GM18505 (cell line): ENCODE data around the gene HMOX1.

Experiments
- ATAC-seq: cut with Tn5 transposase; IDR thresholded peaks from one replicate; pipeline ENCODE4 v1.9.1; 2021; ENCODE audit not compliant: unreplicated experiment
- POLR2A ChIP-seq: IDR thresholded peaks from 4 replicates; pipeline ENCODE4 v1.6.1; 2011; ENCODE audit warnings: borderline replicate concordance; ENCODE audit not compliant: insufficient read depth, insufficient read length; ENCODE audit errors: extremely low read depth

Gene HMOX1

GRCh38 chr22:35345808-35346505 is 34.9 kb upstream of the HMOX1 start:
- no peak for ATAC-seq
- TF ChIP-seq POLR2A: no peak

GRCh38 chr22:35346596-35347220 is 34.2 kb upstream of the HMOX1 start:
- no peak for TF ChIP-seq POLR2A
- no peak for ATAC-seq

- no peak for ATAC-seq
- no peak for TF ChIP-seq POLR2A
Observed at GRCh38 chr22:35347462-35347861, 33.4 kb upstream of the HMOX1 start.

GRCh38 chr22:35348026-35348590 is 32.8 kb upstream of the HMOX1 start:
- TF ChIP-seq POLR2A: no peak

GRCh38 chr22:35348703-35349102 is 32.2 kb upstream of the HMOX1 start:
- TF ChIP-seq POLR2A: no peak

More at GRCh38 chr22:35348026-35348590, 32.8 kb upstream of the HMOX1 start:
- no peak for ATAC-seq

GRCh38 chr22:35349368-35349703 is 31.6 kb upstream of the HMOX1 start:
- ATAC-seq: no peak
- TF ChIP-seq POLR2A: no peak

More at GRCh38 chr22:35348703-35349102, 32.2 kb upstream of the HMOX1 start:
- ATAC-seq: no peak

GRCh38 chr22:35349704-35350538 is 31.0 kb upstream of the HMOX1 start:
- no peak for ATAC-seq
- no peak for TF ChIP-seq POLR2A

- peak; percentile 37 for TF ChIP-seq POLR2A
- peak; percentile 49 for ATAC-seq
Observed at GRCh38 chr22:35350539-35351503, 30.1 kb upstream of the HMOX1 start.

GRCh38 chr22:35352214-35353111 is 28.4 kb upstream of the HMOX1 start:
- ATAC-seq: peak; percentile 40
- peak; percentile 43 for TF ChIP-seq POLR2A

- no peak for ATAC-seq
Observed at GRCh38 chr22:35353318-35353717, 27.6 kb upstream of the HMOX1 start.

GRCh38 chr22:35354068-35354467 is 26.8 kb upstream of the HMOX1 start:
- no peak for ATAC-seq
- no peak for TF ChIP-seq POLR2A

More at GRCh38 chr22:35353318-35353717, 27.6 kb upstream of the HMOX1 start:
- TF ChIP-seq POLR2A: no peak
